ENCODE data around the gene MYO3B.
"Not testable (repeated sequence)": the region's sequence is repeated elsewhere in the genome, so short reads cannot be mapped to it uniquely, and the experiment has no call there.

The MYO3B gene

GRCh38 chr2:170605862-170606261 is 427.9 kb downstream of the MYO3B start:
- TF ChIP-seq CTCF (IDR thresholded peaks at IDR 0.05; ENCODE audit: borderline replicate concordance, control extremely low read depth, extremely low read depth, insufficient read depth, missing control alignments) = no peak
- no peak for DNase-seq (ENCODE audit: low spot score)
- in situ Hi-C loops (cut with MboI; ENCODE audit: low sequenced_read_pairs, unreplicated experiment) = no loop called here

DNA sequence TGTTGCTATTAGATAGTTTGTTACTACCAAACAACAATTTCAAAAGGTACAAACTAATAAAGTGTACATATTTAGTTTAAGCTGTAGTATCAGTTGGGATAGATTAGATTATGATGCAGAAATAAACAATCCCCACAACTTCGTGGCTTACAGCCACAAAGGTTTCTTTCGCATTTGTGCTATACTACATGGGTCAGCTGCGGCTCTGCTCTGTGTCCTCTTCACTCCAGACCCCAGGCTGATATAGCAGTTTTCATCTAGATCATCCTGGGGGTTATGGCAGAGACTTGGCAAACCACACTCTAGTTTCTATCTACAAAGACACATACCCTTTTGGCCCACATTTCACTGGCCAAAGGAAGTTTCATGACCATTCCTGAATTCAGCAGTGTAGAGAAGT is 429.2 kb downstream of the MYO3B start:
- in situ Hi-C loops (cut with MboI; ENCODE audit: low sequenced_read_pairs, unreplicated experiment) = no loop called here
- no peak for DNase-seq (ENCODE audit: low spot score)
- no peak for TF ChIP-seq CTCF (IDR thresholded peaks at IDR 0.05; ENCODE audit: borderline replicate concordance, control extremely low read depth, extremely low read depth, insufficient read depth, missing control alignments)

DNA sequence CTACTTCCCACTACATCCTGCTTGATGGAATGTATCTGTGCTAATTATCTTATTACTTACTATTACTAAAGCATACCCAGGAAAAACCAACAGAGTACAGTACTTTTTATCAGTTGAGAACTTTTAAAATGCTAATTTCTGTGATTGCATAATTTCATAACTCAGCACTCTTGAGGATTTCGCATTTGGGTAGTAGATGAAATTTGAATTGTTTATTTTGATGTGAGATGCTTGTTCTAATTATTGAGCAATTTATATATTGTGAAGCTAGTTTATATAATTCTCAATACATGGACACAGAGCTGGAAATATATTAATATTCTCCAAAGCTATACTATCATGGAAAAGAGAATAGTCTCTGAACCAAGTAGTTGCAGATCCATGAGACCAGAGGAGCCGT is 432.7 kb downstream of the MYO3B start:
- DNase-seq (ENCODE audit: low spot score) = no peak
- in situ Hi-C loops (cut with MboI; ENCODE audit: low sequenced_read_pairs, unreplicated experiment) = no loop called here
- no peak for TF ChIP-seq CTCF (IDR thresholded peaks at IDR 0.05; ENCODE audit: borderline replicate concordance, control extremely low read depth, extremely low read depth, insufficient read depth, missing control alignments)

DNA sequence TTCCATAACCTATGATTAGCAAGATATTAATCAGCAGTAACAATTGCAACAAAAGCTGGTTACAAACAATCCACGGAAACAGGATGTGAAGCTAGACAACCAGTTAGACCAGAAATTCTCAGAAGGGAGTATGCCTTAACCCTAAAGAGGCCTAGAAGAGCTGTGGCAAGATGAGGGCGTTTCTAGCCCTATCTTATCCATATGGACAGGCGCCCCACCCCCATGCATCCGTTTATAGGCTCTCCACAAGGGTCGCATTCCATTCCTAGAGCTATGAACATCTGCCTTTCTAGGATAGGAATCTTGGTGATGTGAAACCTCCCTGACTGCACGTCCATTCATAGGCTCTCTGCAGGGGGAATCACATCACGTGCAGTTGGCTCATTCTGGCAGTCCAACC is 441.0 kb downstream of the MYO3B start:
- in situ Hi-C loops (cut with MboI; ENCODE audit: low sequenced_read_pairs, unreplicated experiment); DNase-seq (ENCODE audit: low spot score): not testable (repeated sequence)

DNA sequence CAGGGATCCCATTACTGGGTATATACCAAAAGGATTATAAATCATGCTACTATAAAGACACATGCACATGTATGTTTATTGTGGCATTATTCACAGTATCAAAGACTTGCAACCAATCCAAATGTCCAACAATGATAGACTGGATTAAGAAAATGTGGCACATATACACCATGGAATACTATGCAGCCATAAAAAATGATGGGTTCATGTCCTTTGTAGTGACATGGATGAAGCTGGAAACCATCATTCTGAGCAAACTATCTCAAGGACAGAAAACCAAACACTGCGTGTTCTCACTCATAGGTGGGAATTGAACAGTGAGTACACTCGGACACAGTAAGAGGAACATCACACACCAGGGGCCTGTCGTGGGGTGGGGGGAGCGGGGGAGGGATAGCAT is 457.1 kb downstream of the MYO3B start:
- not testable (repeated sequence) for DNase-seq (ENCODE audit: low spot score)

DNA sequence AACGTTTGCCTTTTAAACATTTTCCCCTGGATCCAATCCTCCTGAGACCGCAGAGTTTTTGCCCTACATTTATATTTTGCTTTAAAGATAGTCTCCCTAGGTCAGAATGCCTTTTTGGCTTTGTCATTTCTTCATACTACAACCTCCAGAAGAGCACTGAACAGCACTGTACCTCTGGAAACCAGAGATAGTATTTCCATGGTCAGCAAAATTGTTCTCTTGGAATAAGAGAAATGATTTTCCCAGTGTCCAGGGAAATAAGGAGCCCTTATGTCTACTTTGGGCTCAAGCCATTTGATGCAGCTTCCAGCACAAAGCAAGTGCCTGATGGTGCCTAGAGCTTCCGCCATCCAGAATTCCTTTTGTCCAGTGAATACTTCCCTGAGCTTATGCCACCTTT is 461.7 kb downstream of the MYO3B start:
- TF ChIP-seq CTCF (IDR thresholded peaks at IDR 0.05; ENCODE audit: borderline replicate concordance, control extremely low read depth, extremely low read depth, insufficient read depth, missing control alignments) = no peak
- DNase-seq (ENCODE audit: low spot score) = no peak
- in situ Hi-C loops (cut with MboI; ENCODE audit: low sequenced_read_pairs, unreplicated experiment) = no loop called here

More for the DNA sequence above, 457.1 kb downstream of the MYO3B start:
- in situ Hi-C loops (cut with MboI; ENCODE audit: low sequenced_read_pairs, unreplicated experiment) = not testable (repeated sequence)

DNA sequence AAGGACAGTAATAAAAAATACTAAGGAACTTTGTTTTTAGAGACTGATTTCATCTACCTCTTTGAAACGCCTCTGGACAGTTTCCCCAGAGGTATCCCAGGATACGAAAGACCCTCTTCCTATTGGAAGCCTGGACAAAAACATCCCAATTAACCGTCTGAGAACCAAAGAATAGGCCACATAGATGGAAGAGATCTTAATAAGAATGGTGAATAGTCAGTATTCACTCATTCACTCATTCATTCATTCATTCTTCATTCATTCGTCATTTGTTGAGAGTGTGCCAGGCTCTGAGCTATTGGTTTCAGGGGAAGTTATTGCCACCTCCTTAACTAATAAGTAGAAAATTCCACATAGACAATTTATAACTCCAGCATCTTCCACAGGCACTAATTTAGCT is 464.0 kb downstream of the MYO3B start:
- TF ChIP-seq CTCF (IDR thresholded peaks at IDR 0.05; ENCODE audit: borderline replicate concordance, control extremely low read depth, extremely low read depth, insufficient read depth, missing control alignments) = no peak
- no peak for DNase-seq (ENCODE audit: low spot score)
- in situ Hi-C loops (cut with MboI; ENCODE audit: low sequenced_read_pairs, unreplicated experiment) = no loop called here

DNA sequence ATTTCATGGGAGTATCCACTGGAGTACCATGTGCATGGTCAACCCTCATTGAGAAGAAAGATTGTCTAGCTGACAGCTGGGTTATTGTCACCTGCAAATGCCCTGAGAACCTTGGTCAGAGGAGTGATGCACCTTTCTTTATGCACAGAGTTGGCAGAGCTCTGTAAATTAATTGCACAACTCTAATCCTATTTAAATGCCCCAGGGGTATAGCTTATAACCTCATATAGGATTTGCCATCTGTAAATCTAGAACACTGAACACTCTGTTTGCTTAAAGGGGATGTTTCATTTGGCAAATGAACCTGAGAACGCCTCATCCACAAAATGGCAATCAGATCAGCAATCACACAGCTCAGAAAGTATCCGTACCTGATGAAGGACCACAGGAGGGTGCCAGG is 465.4 kb downstream of the MYO3B start:
- DNase-seq (ENCODE audit: low spot score) = no peak
- in situ Hi-C loops (cut with MboI; ENCODE audit: low sequenced_read_pairs, unreplicated experiment) = no loop called here

More for the DNA sequence above, 465.4 kb downstream of the MYO3B start:
- no peak for TF ChIP-seq CTCF (IDR thresholded peaks at IDR 0.05; ENCODE audit: borderline replicate concordance, control extremely low read depth, extremely low read depth, insufficient read depth, missing control alignments)
